GM13977 (cell line): ENCODE results near the gene KCNN3.

Experiments
- DNase-seq: peaks from one replicate; pipeline ENCODE4 v3.0.0; 2012; ENCODE audit warnings: low spot score
- in situ Hi-C: fragments of 300-500 bp; cut with MboI; formaldehyde crosslinking; loops from one replicate; pipeline ENCODE4 v1.12.0; 2022; ENCODE audit warnings: low sequenced_read_pairs, low pct_unique_long_range_greater_than_20kb, mixed read lengths, inconsistent platforms; ENCODE audit not compliant: unreplicated experiment
- TF ChIP-seq, protein P1 (sequence below): IDR thresholded peaks from 2 replicates; pipeline ENCODE4 v1.5.1; 2012; ENCODE audit warnings: mild to moderate bottlenecking, control low read depth; ENCODE audit not compliant: insufficient read depth; ENCODE audit errors: extremely low read depth, missing control alignments

KCNN3 gene

DNA sequence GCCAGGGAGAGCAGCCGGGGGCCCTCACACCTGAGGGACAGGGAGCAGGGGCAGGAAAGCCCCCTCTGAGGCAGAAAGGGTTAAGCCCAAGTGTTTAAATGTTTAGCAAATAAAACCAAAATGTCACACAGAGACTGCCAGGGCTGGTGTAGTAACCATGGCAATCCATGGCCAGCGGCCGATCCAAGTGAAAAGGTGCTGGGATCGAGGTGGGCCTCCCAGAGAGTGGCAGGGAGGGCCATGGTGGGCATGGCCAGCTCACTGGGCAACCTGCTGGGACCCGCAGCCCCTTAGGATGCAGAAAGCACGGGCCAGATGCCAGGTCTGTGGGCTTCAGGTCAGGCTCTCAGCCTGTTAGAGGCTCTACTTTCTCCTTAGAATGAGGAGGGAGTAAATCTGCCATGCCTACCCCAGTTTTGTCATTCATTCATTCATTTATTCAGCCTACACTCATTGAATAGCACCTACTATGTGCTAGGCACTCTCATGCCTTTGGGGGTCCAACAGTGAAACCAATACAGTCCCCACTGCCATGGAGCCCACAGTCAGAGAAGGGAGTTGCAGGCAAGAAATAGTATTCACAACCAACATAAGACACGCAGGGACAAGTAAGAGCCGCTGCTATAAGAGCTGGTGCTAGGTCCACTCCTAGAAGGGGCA, 56.1 kb downstream of the KCNN3 start:
- TF ChIP-seq, protein P1, sequence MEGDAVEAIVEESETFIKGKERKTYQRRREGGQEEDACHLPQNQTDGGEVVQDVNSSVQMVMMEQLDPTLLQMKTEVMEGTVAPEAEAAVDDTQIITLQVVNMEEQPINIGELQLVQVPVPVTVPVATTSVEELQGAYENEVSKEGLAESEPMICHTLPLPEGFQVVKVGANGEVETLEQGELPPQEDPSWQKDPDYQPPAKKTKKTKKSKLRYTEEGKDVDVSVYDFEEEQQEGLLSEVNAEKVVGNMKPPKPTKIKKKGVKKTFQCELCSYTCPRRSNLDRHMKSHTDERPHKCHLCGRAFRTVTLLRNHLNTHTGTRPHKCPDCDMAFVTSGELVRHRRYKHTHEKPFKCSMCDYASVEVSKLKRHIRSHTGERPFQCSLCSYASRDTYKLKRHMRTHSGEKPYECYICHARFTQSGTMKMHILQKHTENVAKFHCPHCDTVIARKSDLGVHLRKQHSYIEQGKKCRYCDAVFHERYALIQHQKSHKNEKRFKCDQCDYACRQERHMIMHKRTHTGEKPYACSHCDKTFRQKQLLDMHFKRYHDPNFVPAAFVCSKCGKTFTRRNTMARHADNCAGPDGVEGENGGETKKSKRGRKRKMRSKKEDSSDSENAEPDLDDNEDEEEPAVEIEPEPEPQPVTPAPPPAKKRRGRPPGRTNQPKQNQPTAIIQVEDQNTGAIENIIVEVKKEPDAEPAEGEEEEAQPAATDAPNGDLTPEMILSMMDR = no peak
- no peak for DNase-seq
- in situ Hi-C loops = no loop called here

DNA sequence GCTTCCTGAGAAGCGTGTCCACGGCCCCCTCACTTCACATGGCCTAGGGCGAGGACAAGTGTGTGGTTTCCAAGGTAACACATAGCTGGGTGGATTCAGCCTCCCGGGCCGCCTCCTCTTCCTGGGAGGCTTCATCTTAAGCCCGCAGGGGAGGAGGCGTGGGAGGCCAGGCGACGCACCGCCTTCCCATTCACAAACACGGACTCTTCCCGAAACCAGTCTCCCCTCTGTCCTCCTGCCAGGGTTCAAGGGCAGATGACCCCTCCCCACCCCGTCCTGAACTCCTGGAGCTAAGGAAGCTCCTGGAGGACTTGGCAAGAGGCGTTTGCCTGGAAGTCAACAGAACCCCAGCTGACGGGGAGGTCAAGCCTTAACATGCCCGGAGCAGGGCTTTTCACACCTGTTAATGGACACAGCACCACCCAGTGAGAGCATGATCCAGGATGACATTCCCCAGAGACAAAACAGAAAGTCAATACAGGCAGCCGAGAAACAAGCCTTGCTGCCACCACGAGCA, 56.7 kb downstream of the KCNN3 start:
- DNase-seq = no peak

DNA sequence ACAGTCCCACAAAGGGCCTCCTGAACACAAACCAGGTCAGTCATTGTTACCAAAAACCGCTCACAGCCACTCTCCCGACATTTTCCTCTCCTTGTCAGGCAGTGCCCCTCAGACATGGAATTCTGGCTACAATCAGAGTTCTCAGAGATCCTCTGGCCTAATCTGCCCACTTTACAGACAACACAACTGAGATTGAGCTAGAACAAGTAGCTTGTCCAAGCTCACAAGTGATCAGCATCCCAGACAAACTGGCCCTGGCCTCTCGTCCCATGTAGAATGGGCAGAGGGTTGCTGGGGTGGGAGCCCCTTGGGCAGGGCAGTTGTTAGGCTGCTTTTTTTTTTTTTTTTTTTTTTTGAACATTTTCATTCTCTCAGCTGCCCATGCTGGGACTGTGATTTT, 57.2 kb downstream of the KCNN3 start:
- DNase-seq = no peak
- TF ChIP-seq, protein P1 = no peak
- in situ Hi-C loops = no loop called here

More for the DNA sequence above, 56.7 kb downstream of the KCNN3 start:
- TF ChIP-seq, protein P1 = no peak
- in situ Hi-C loops = no loop called here

DNA sequence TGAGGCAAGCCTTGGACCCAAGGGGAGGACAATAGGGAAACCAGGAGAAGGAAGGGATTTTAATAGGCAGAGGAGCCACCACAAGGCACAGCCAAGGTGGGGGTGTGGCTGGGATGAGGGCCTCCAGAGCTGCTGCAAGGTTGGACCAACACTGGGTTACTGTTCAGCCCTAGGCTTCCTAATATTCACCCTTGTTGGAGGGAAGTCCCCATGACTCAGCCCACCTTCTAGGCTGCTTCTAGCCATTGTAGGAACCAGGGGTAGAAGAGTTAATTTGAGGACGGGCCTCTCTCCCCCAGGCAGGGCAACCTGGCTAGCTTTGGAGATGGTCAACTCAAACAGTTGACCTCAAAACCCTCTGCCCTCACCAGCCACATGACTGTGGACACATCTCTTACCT, 59.5 kb downstream of the KCNN3 start:
- TF ChIP-seq, protein P1 = no peak
- in situ Hi-C loops = no loop called here
- peak; percentile 56 for DNase-seq

DNA sequence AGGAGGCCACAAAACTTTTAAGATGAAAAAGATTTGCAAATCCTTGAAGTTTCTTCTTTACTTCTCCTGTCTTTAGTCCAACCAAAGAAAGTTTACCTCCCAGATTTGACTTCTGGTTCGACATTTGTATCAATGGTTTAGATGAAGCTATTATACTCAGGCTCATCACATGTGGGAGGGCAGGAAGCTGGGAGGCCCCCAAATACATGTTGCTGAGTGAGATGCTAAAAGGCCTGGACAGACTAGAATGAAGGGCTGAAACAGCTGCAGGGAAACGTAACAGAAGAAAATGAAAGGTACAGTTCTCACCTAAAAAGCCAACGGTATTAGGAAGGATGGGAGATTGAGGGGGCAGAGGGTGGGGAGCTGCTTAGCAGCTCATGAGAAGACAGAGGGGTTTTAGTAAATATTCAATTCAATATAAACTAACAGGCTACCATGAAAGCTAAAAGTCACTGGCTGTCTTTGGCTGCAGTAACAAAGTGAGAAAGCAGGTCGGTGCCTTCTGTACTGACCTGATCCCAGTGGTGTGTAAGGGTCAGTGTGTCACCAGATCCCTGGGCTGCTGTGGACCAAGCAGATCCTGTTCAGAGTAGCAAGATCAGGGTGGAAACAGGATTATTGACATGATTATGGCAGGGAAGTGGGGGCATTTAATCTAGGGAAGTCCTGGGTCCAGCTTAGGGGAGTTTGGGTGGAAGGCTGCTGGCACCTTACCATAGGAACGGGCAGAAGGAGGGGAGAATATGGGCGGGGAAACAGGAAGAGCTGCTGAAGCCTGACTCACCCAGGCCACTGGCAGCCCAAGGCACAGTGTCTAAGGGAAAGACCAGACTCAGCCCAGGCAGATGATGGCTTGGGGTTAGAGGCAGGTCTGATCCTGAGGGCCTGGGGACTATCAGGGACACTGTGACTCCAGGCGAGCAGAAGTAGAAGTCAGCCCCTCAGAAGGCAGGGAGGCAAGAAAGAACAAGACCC, 60.4 kb downstream of the KCNN3 start:
- in situ Hi-C loops = no loop called here
- TF ChIP-seq, protein P1 = no peak
- DNase-seq = no peak

DNA sequence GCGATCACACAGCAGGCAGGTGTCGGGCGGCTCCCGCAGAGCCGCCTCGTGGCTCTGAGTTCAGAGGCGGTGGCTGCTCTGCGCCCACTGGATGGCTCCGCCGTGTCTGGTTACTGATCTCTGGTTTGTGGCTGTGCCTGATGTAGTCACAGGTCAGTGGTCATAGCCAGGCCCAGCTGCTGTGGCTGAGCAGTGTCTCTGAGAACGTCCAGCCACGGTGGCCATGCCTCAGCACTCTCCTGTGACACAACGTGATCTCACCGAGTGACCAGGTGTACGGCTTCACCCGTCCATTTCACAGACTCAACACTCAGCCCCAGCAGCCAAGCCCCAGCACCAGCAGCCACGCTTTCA, 61.2 kb downstream of the KCNN3 start:
- DNase-seq = peak; percentile 59
- TF ChIP-seq, protein P1 = peak; percentile 10
- in situ Hi-C loops = no loop called here
